ENCODE data around the gene GLRX.
"Not testable (repeated sequence)": the region's sequence is repeated elsewhere in the genome, so short reads cannot be mapped to it uniquely, and the experiment has no call there.

Gene GLRX

DNA sequence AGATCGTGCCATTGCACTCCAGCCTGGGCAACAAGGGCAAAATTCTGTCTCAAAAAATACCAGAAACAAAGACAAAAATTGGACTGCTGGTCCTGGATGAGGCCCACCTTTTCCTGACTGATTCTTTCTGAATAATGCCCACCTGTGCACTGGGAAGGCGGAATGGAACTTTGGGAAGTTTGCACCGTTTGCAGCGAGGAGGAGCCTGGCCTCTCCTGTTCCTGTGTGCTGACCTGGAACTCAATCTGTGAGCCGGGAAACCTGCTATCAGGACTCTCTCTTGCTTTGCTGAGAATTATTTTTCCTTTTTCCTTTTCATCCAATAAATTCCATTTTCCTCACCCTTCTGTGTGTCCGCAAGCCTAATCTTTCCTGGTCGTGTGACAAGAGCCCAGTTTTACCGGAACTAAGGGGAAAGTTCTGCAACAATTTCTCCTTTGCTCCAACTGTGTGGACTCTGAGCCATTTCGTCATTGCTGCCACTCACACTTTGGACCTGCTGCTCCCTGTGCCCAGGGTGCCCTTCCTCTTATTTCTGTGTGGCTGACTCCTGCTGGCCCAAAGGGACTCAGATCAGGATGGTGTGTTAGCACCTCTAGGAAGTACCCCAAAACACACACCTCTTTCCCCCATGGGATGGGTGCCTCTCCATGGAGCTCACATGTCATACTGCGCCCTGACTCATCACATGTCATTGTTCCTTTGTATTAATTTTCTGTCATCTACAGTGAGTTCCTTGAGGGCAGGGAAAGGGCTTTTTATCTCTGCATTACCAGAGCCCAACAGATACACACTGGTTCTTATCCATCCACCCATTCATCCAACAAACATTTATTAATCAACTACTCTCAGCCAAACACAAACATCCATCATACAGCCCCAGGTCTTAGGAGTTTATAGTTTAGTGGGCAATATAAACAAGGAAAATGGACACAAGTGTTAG lies 4.7 kb upstream of the GLRX start:
- no peak for DNase-seq (ENCODE audit: low read depth)

DNA sequence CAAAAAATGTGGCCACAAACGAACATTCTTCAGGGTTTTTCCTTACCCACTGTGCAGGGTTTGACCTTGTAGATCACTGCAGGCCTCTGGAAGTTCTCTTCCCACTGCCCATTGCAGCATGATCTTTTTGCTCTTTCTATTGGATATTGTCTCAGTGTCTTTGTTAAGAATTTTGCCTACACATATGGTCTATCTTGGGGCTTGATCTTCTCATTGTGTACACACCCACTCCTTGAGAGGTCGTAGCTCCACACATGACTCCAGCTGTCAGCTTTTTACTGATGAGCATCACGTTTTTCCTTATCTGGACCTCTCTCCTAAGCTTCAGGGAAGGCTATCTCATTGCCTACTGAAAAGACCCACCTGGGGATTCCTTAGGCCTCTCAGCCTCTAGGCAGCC lies 3.0 kb upstream of the GLRX start:
- peak; percentile 62 for DNase-seq (ENCODE audit: low read depth)

DNA sequence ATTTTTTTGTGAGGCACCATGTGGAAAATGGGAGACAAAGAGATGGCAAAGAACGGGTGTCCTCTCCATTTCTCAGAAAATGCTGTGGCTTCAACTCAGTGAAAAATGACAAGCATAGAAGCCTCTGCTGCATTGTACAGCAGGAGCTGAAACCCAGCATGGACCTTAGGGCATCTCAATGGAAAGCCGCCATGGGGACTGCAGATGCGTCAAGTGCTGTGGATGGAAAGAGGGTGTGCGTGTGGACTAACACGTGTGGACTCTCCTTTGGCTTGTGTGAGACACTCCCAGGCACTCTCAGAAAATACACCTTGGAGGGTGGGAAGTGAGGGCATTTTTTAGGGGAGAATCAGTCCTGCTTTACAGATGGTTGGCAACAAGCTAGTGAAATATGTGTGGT lies 2.2 kb upstream of the GLRX start:
- DNase-seq (ENCODE audit: low read depth), result no peak

DNA sequence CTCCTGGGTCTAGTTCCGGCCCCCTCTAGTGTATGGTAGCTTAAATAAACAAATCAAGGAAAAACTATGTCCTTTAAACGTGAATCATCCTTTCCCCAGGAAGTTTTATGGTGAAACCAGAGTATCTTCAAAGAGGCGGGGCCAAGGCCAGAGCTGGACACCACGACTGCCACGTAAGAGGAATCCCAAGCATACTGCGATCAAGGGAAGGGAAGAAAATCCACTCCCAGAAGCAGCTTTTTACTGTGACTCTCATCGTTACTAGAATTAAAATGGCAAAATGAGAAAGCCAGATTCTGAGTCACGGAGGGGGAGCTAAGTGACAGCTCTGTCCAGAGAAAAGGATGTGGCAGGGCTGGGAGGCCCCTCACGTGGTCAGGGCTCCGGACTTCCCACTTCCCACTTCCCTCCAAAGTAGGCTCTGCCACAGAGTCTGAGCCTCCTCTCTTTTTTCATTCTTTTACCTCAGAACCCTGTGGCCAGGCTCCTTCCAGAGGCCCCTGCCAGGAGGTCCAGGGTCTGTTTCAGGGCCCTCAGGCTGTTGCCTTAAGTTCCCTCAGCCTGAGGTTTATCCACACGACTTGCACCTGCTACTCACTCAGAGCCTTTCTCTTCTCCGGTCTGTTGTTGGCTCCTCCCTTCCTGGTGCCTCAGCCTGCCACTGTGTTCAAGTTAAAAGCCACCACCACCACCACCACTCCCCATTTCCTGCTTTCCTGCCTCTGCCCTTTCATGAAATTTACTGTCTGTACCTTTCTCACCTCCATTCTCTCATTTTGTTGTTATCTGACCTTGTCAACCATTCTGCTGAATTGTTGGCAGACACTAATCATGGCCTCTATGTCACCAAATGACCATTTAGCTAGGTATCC lies 1.4 kb upstream of the GLRX start:
- DNase-seq (ENCODE audit: low read depth), result peak; percentile 95

DNA sequence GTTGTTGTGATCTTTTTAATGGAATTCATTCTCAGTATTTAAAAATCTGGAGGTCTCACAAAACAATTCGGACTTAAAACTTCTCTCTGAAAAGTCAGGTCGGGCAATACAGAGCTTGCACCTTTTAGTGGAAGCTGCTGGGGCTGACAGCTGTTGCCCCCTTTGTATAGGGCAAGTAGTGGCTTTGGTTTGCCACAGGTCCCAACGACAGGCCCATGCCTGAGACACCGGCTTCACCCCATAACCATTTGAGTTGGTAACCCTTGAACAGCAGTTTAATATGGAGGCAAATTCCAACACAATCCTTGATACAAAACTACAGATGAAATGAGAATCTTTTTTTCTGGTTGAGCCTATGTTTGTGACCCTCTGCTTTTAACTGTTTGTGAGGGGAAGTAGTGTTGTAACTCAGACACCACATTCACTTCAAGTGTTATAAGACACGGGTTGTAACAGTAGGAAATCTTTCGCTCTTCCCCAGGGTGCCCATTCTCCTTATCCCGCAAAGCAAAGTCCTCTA lies 752 bp upstream of the GLRX start:
- DNase-seq (ENCODE audit: low read depth), result no peak

DNA sequence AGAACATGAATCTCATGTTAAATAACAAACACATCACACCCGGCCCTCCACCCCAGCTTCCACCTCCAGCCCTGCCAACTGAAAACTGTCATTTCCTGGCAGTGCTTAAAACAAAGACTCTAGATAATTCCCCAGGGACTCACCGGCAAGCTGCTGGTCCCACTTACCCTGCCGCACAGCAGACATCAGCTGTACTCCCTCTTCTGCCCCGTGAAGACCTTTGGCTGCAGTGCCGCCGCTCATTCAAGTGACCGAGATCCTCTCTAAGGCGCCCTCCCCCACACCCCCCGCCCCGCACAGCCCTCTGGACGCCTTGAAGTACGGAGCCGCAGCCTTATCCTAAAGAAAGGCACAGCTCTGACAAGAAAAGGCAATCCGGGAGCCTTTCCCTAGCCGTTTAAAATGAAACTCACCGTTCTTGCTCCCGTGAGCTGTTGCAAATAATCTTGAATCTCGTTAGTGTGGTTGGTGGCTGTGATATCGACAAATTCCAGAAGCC lies 434 bp downstream of the GLRX start:
- DNase-seq (ENCODE audit: low read depth), result peak; percentile 29

DNA sequence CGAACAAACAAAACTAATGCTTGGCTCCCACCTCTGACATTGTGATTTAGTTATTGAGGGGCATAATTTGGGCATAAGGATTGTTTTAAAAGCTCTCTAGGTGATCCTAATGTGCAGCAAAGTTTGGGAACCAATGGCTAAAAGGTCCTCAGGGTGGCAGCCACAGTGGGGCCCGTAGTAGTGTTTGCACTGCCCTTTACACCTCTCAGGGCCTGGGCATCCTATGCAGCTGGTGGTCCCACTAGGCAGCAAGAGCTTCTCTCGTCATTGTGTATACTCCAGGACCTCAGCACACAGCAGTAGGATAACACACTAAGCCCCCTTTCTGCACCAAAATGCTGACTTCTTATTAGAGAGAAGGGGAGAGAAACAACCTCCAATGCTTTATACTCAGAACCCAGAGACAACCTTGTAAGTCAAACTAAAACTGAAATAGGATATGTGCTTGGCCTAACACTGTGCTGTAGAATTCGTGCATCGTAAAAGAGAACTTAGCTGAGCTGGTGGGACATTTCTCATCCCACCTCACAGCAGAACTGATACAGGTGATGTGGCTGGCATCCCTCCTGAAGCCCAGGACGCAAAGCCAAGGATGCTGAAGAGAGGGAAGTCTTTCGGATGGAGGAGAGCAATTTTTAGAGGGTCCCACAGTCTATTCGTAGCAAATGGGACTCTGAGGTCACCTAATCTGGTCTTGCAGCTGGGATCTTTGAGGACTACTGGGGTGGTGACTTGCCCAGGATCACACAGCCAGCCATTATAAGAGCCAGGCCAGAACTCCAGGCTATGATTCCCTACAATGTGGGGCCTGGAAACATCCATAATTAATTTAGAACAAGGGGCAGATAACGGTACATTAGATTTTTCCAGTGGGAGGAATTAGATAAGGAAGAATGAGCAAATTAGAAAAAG lies 1.2 kb downstream of the GLRX start:
- no peak for DNase-seq (ENCODE audit: low read depth)

DNA sequence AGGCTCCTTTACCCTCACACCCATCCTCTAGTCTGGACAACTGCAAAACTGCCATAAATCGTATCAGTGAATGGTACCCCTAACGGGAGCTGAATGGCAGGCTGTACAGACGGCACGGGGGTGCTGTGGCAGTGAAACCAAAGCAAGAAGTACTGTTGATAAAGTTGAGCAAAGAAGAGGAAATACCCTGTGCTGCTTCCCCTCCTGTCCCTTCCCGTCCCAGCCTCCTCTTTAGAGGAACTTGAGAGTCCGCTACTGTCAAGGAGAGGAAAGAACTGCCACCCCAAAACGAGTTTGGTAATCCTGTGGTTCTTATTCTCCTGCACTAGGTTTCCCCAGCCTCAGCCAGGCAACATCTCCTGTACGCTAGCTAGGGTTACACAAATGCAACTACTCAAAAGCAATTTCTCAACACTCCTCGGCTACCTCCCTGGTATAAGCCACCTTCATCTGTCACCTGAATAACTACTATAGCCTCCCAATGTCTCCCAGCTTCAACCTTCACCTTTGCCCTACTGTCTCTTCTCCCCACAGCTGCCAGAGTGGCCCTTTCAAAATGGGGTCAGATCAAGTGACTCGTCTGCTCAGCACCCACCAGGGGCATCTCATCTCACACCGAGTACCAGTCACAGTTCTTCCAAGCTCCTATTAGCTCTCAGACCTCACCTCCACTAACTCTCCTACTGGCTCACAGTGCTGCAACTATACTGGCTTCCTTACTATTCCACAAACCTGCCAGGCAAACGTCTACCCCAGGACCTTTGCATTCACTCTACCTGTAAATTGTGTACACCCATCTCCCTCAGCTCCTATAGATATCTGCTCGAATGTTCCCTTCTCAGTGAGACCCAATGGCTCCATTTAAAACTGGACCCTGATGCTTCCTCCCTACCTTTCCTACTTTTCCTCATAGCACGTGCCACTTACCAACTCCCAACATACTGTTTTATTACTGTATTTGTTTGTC lies 4.1 kb downstream of the GLRX start:
- DNase-seq (ENCODE audit: low read depth), result no peak

DNA sequence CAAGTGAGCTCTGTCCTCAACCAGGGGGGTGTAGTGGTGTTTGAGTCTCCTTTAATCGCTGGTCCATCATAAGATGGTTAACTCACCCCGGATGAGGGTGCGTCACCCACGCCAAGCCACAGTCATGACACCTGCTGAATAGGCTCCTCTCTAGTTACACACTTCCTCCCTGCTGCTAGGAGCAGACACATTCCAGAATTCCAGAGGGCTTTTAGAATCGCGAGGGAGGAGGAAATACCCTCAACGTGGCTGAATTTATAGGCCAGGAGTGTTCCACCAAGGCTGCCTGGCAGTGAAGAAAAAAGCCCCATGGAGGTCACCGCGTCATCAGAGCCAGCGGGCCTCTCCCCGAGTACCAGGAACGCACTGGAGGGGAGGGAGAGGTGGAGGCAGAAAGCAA lies 5.1 kb downstream of the GLRX start:
- DNase-seq (ENCODE audit: low read depth), result peak; percentile 93

DNA sequence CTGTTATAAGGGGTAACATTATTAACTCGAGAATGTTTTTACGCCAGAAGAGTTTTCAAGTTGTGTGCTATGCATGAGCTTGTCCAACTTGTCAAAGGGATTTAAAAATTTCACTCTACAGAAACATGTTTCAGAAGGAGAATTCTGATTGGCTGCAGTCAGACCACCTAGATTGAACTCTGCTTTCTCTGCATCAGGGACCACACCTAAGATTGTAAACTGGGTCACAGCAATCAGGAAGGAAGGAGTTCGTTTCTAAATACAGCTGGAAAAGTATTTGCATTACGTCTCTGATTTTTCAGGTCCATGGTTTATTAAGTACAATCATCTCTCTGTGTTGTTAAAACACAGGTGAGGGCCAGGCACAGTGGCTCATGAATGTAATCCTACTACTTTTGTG lies 5.8 kb downstream of the GLRX start:
- no peak for DNase-seq (ENCODE audit: low read depth)

DNA sequence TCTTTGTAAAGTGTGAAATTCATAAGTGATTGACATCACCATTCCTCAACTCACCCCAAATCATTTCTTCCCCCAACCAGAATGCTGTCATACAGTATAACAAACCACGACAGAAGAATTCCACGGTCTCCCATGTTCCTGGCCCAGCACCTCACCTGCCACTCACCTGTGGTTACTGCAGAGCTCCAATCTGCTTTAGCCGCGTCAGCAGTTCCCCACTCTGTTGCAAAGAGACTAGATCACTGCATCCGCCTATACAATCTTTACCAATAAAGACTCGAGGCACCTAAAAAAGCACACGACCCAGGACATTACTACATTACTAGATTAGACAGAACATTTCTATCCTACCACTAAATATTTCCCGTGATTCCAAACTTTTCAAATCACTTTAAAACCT lies 6.2 kb downstream of the GLRX start:
- DNase-seq (ENCODE audit: low read depth), result no peak

DNA sequence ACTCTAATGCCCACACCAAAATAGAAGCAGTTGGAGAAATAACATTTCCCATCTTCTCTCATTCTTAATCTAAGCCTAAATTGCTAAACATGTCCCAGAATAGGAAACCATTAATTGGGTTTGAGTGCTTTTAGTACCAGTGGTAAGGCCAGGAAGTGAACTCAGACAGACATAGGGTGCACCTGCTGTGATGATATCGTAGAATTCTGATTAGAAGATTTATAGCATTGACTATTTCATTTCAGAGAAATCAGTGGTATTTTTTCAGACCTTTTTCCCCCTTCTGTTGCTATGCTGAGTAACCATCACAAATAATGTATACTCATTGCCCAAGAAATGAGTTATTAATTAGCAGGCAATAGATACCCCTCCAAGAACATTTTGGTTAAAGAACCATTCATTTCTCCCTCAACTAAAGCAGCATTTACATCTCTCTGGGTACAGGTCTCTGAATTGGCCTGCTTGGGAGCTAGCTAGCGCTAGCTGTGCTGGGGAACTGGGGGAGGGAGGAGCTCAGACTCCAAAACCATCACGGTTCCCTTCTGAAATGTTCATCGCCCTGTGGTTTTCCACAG lies 7.3 kb downstream of the GLRX start:
- DNase-seq (ENCODE audit: low read depth), result no peak

DNA sequence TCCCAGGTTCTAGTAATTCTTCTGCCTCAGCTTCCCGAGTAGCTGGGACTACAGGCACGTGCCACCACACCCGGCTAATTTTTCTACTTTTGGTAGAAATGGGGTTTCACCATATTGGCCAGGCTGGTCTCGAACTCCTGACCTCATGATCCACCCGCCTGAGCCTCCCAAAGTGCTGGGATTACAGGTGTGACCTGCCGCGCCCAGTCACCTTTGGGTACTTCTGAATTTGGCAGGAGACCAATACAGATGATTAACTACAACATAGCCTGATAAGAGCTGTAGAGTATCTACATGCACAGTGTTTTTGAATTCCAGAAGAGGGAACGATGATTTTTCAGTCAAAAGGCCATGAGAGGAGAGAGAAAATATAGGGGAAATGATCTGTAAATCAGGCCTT lies 9.5 kb downstream of the GLRX start:
- DNase-seq (ENCODE audit: low read depth), result not testable (repeated sequence)

DNA sequence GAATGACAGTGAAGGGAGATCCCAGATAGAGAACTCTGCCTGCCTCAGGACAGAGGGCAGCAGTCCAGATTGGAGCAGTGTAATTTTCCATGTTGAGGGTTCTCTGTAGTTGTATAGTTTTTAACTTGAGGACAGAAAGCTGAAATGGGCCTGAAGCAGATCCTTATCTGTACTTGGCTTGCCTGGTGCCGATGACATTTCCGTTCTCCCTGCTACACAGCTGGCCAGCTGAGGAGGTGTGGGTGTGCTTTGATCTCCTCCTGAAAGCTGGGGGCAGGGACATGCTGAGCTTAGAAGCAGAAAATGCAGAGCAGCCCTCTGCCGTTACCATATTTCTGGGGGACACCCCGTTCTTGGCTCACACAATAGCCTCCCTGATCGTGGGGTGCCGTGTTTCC lies 10.5 kb downstream of the GLRX start:
- DNase-seq (ENCODE audit: low read depth), result peak; percentile 57

DNA sequence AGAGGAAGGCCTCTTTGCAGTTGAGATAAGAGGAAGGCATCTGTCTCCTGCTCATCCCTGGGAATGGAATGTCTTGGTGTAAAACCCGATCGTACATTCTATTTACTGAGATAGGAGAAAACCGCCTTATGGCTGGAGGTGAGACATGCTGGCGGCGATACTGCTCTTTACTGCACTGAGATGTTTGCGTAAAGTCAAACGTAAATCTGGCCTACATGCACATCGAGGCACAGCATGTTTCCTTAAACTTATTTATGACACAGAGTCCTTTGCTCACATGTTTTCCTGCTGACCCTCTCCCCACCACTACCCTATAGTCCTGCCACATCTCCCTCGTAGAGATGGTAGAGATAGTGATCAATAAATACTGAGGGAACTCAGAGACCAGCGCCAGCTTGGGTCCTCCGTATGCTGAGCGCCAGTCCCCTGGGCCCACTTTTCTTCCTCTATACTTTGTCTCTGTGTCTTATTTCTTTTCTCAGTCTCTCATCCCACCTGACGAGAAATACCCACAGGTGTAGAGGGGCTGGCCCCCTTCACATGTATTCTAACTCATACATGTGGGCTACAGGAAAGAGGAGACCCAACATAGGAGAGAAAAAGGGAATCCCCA lies 11.0 kb downstream of the GLRX start:
- DNase-seq (ENCODE audit: low read depth), result peak; percentile 62

DNA sequence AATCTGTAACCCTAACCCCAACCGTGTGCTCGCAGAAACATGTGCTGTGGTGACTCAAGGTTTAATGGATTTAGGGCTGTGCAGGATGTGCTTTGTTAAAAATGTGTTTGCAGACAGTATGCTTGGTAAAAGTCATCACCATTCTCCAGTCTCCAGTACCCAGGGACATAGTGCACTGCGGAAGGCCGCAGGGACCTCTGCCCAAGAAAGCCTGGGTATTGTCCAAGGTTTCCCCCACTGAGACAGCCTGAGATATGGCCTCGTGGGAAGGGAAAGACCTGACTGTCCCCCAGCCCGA lies 11.5 kb downstream of the GLRX start:
- peak; percentile 63 for DNase-seq (ENCODE audit: low read depth)

DNA sequence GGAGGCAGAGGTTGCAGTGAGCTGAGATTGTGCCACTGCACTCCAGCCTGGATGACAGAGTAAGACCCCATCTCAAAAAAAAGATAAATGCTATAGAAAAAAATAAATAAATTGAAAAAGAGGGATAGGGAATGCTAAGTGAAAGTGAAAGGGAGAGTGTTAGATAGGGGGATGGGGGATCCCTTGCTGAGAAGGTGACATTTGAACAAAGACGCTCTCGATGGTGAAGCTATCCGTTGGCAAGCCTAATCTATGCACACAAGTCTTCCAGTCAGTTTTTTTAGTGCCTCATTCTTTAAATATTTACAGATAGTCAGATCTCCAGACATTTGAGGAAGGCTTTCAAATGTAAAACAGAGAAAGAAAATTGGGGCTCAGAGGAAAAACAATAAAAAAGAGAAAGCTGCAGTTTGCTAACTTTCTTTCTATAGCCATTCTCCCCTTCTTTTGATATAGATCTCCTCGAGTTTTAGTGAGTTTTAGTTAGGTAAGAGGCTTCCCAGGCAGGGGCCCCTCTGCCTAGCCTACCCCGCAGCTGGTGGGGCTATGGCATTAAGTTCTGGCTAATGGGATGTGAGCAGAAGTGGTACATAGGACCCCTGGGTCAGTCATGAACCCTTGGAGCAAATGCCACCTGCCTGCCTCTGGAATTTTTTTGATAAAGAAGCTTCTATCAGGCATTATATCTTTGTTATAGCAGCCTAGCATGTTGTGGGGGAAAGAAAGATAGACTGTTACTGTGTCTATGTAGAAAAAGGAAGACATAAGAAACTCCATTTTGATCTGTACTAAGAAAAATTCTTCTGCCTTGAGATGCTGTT lies 12.0 kb downstream of the GLRX start:
- no peak for DNase-seq (ENCODE audit: low read depth)

DNA sequence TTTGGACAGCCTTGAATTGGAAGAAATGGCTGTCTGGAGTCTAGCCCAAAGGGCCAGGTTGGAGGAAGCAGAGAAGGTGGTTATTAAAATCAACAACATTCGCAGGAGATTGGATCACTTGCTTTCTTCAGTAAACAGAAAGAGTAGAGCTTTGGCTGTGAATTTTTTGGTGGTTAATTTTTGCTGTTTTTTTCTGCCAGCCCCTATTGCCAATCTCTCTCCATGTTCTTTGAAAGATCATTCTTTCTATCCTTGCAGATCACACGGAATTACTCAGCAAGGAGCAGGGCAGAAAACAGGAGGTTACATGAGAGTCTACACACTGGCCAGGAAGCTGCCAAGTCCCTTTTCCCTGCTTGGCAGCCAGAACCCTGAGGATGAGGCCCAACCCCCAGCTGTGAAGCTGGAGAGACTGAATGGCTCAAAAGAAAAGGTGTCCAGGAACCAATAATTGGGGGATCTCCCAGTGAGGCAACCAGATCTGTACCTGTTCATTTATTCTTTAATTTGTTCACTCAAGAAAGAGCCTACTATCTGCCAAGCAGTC lies 13.0 kb downstream of the GLRX start:
- peak; percentile 51 for DNase-seq (ENCODE audit: low read depth)

All from amniotic epithelial cell (primary cell).